HEK293T (cell line): Measurements from ENCODE around the gene DOCK2.
"Not testable (repeated sequence)": the region's sequence is repeated elsewhere in the genome, so short reads cannot be mapped to it uniquely, and the experiment has no call there.

ENCODE experiments used
- BHLHE40 ChIP-seq: fragments of 450-650 bp; IDR thresholded peaks from 2 replicates; pipeline ENCODE4 v1.6.1; 2016; ENCODE audit warnings: mild to moderate bottlenecking, moderate library complexity, borderline replicate concordance
- ELF4 ChIP-seq: fragments of 450-650 bp; IDR thresholded peaks from 2 replicates; pipeline ENCODE4 v1.6.1; 2017; ENCODE audit warnings: antibody characterized with exemption
- FOXA1 ChIP-seq: fragments of 450-650 bp; IDR thresholded peaks from 2 replicates; pipeline ENCODE4 v1.6.1; 2016; ENCODE audit warnings: mild to moderate bottlenecking
- FOXK2 ChIP-seq: fragments of 450-650 bp; IDR thresholded peaks from 2 replicates; pipeline ENCODE4 v1.6.1; 2016; ENCODE audit warnings: mild to moderate bottlenecking
- FOXM1 ChIP-seq: fragments of 450-650 bp; IDR thresholded peaks from 2 replicates; pipeline ENCODE4 v1.6.1; 2017; ENCODE audit warnings: mild to moderate bottlenecking, borderline replicate concordance
- L3MBTL2 ChIP-seq: fragments of 450-650 bp; conservative IDR thresholded peaks from 2 replicates; pipeline ENCODE4 v1.6.1; 2016; ENCODE audit warnings: mild to moderate bottlenecking
- NFRKB ChIP-seq: fragments of 450-650 bp; IDR thresholded peaks from 2 replicates; pipeline ENCODE4 v1.6.1; 2016; ENCODE audit warnings: mild to moderate bottlenecking, moderate library complexity
- PKNOX1 ChIP-seq: fragments of 450-650 bp; IDR thresholded peaks from 2 replicates; pipeline ENCODE4 v1.6.1; 2016
- SP1 ChIP-seq: fragments of 450-650 bp; IDR thresholded peaks from 2 replicates; pipeline ENCODE4 v1.6.1; 2017
- SUZ12 ChIP-seq: fragments of 450-650 bp; IDR thresholded peaks from 2 replicates; pipeline ENCODE4 v1.6.1; 2016; ENCODE audit warnings: mild to moderate bottlenecking

- not testable (repeated sequence) for TF ChIP-seq FOXK2, FOXA1, NFRKB, BHLHE40, SP1, L3MBTL2, FOXM1, ELF4, PKNOX1, SUZ12
These were observed 171.8 kb downstream of the DOCK2 start for GRCh38 chr5:169808880-169809279.
